ENCODE results near the gene TFB1M.

TFB1M gene

GRCh38 chr6:155256122-155256795, 58.0 kb downstream of the TFB1M start:
- DNase-seq (ENCODE audit: low spot score), result no peak
- no peak for TF ChIP-seq CTCF (conservative IDR thresholded peaks at IDR 0.05; ENCODE audit: low read depth)
- ChIA-PET CTCF (no interaction called here), POLR2A (ENCODE audit: low non-redundant PET) (no interaction called here)
- H3K27ac ChIP-seq, result no peak overlapping the region

GRCh38 chr6:155254139-155254538, 60.1 kb downstream of the TFB1M start:
- no peak overlapping the region for H3K27ac ChIP-seq
- no peak for DNase-seq (ENCODE audit: low spot score)
- CTCF ChIA-PET, result no interaction called here
- TF ChIP-seq CTCF (conservative IDR thresholded peaks at IDR 0.05; ENCODE audit: low read depth), result no peak
- POLR2A ChIA-PET (ENCODE audit: low non-redundant PET), result no interaction called here

GRCh38 chr6:155253337-155253736, 60.9 kb downstream of the TFB1M start:
- ChIA-PET POLR2A (ENCODE audit: low non-redundant PET) (no interaction called here), CTCF (no interaction called here)
- H3K27ac ChIP-seq, result no peak overlapping the region
- no peak for DNase-seq (ENCODE audit: low spot score)
- no peak for TF ChIP-seq CTCF (conservative IDR thresholded peaks at IDR 0.05; ENCODE audit: low read depth)

- no peak for DNase-seq (ENCODE audit: low spot score)
- no peak overlapping the region for H3K27ac ChIP-seq
- no peak for TF ChIP-seq CTCF (conservative IDR thresholded peaks at IDR 0.05; ENCODE audit: low read depth)
- POLR2A ChIA-PET (ENCODE audit: low non-redundant PET), result no interaction called here
- CTCF ChIA-PET, result interaction anchor here (0.6 to 0.7 kb wide), 3 partner anchors 16 to 62 kb away, joined by 3 read pairs; no protein-coding TSS in a partner anchor
Observed at GRCh38 chr6:155252581-155252980, 61.7 kb downstream of the TFB1M start.

GRCh38 chr6:155250701-155251381, 63.4 kb downstream of the TFB1M start:
- DNase-seq (ENCODE audit: low spot score), result no peak
- TF ChIP-seq CTCF (conservative IDR thresholded peaks at IDR 0.05; ENCODE audit: low read depth), result no peak
- POLR2A ChIA-PET (ENCODE audit: low non-redundant PET), result no interaction called here
- CTCF ChIA-PET, result interaction anchor here (0.6 to 1.1 kb wide), 3 partner anchors 73 to 362 kb away, joined by 3 to 4 read pairs (median 3); no protein-coding TSS in a partner anchor
- H3K27ac ChIP-seq, result no peak overlapping the region

GRCh38 chr6:155248008-155249001, 66.0 kb downstream of the TFB1M start:
- H3K27ac ChIP-seq, result peak overlapping the region; percentile 56
- ChIA-PET POLR2A (ENCODE audit: low non-redundant PET) (no interaction called here), CTCF (interaction anchor here (0.7 to 1.8 kb wide), 8 partner anchors 13 to 320 kb away, joined by 3 to 35 read pairs (median 4); no protein-coding TSS in a partner anchor)
- peak; percentile 75 for TF ChIP-seq CTCF (conservative IDR thresholded peaks at IDR 0.05; ENCODE audit: low read depth)
- peak; percentile 73 for DNase-seq (ENCODE audit: low spot score)

All from RWPE1 (cell line).